CD4-positive, CD25-positive, alpha-beta regulatory T cell (primary cell): Measurements from ENCODE around the gene ZP3. TPM values are rescaled to one million over a fixed set of nuclear protein-coding genes. Genes with fewer than 3 reads are reported as not detected.
"Not testable (repeated sequence)": the region's sequence is repeated elsewhere in the genome, so short reads cannot be mapped to it uniquely, and the experiment has no call there.

Experiments used
- ATAC-seq, 2 donors: fragments of 150-1000 bp; cut with Tn5 transposase; one replicate each; pipeline ENCODE4 v1.10.0; 2021; ENCODE audit warnings: low read depth in 2 of 2, moderate number of reproducible peaks in 2 of 2, moderate library complexity in 1 of 2
- DNase-seq, 3 donors: peaks; one replicate each; pipeline versions ENCODE4 v3.0.0 to v3.0.0-alpha.2; 2012 to 2022; ENCODE audit warnings: mixed read lengths in 1 of 3
- H3K27ac ChIP-seq: one replicate; pipeline ENCODE4 v1.7.0; 2013; ENCODE audit warnings: mild to moderate bottlenecking, low read length; ENCODE audit not compliant: insufficient read depth, poor library complexity, severe bottlenecking
- H3K27me3 ChIP-seq: one replicate; pipeline ENCODE4 v1.7.0; 2013; ENCODE audit warnings: low read length; ENCODE audit not compliant: control insufficient read depth, insufficient read depth
- H3K36me3 ChIP-seq: one replicate; pipeline ENCODE4 v1.7.0; 2013; ENCODE audit warnings: mild to moderate bottlenecking, low read length, moderate library complexity; ENCODE audit not compliant: control insufficient read depth, insufficient read depth
- H3K4me1 ChIP-seq: 2 replicates; pipeline ENCODE4 v1.7.0; 2013; ENCODE audit warnings: mild to moderate bottlenecking, low read length; ENCODE audit not compliant: insufficient read depth, control insufficient read depth, poor library complexity, severe bottlenecking
- H3K4me3 ChIP-seq: one replicate; pipeline ENCODE4 v1.7.0; 2013; ENCODE audit warnings: low read depth, mild to moderate bottlenecking, low read length, moderate library complexity
- H3K9me3 ChIP-seq, 2 experiments: 1 replicate in 1 of 2; 2 replicates in 1 of 2; pipeline ENCODE4 v1.7.0; 2013; ENCODE audit warnings: low read length in 2 of 2, mild to moderate bottlenecking in 1 of 2, moderate library complexity in 1 of 2; ENCODE audit not compliant: control insufficient read depth in 2 of 2
- H3K27ac Mint-ChIP-seq, 3 donors: one replicate each; pipeline ENCODE4 v1.8.0; 2020 to 2022; ENCODE audit warnings: mild to moderate bottlenecking in 3 of 3, mixed read lengths in 3 of 3, moderate library complexity in 2 of 3
- H3K27me3 Mint-ChIP-seq: one replicate; pipeline ENCODE4 v1.8.0; 2022; ENCODE audit warnings: mild to moderate bottlenecking, mixed read lengths
- H3K36me3 Mint-ChIP-seq: one replicate; pipeline ENCODE4 v1.8.0; 2020; ENCODE audit warnings: mixed read lengths
- H3K4me1 Mint-ChIP-seq, 4 donors: one replicate each; pipeline ENCODE4 v1.8.0; 2020 to 2022; ENCODE audit warnings: mixed read lengths in 4 of 4, mild to moderate bottlenecking in 1 of 4
- H3K4me3 Mint-ChIP-seq, 4 donors: one replicate each; pipeline ENCODE4 v1.8.0; 2020 to 2022; ENCODE audit warnings: mild to moderate bottlenecking in 4 of 4, mixed read lengths in 4 of 4, moderate library complexity in 3 of 4
- H3K9me3 Mint-ChIP-seq, 7 donors: one replicate each; pipeline ENCODE4 v1.8.0; 2020 to 2022; ENCODE audit warnings: mixed read lengths in 7 of 7, mild to moderate bottlenecking in 3 of 7, moderate library complexity in 2 of 7
- polyA plus RNA-seq, 4 donors: library from polyadenylated mRNA; unstranded; fragments of 300-500 nt; fragmentation: Illumina TruSeq; gene quantifications; one replicate each; pipeline ENCODE4 v1.2.3, GENCODE V29; 2021
- total RNA-seq: library from RNA; stranded (reverse); gene quantifications from one replicate; pipeline ENCODE4 v1.2.3, GENCODE V29; 2022

ZP3 gene
- total and polyA plus RNA-seq, 5 donors from 2014 or later, result 1.6 to 4.4 (median 2.6) TPM

DNA sequence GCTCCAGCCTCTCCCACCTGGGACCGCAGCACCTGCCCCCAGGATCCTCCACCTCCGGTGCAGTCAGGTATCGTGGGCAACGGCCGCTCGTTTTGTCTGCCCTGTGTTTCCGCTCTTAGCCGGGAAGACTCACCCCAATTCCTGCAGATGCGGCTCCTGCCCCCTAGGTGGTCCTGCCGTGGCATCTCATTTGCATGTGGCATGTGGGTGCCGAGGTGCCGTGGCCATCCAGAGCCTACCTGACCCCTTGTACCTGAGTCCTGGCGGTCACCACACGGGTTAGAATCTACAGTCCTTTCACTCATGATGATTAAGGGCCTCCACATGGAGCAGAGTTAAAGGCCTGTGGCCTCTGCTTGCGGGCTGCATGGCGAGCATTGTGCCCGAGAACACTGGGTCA lies 58.3 kb downstream of the ZP3 start:
- H3K27me3 Mint-ChIP-seq, H3K36me3 ChIP-seq, H3K4me1 Mint-ChIP-seq, H3K4me1 ChIP-seq, H3K4me3 Mint-ChIP-seq, H3K27ac Mint-ChIP-seq, H3K27me3 ChIP-seq, H3K9me3 Mint-ChIP-seq, ATAC-seq, H3K4me3 ChIP-seq, H3K36me3 Mint-ChIP-seq, H3K9me3 ChIP-seq, H3K27ac ChIP-seq, DNase-seq: not testable (repeated sequence)

GRCh38 chr7:76484456-76484855 lies 59.7 kb downstream of the ZP3 start:
- DNase-seq, H3K9me3 Mint-ChIP-seq, H3K27me3 ChIP-seq: not testable (repeated sequence)

DNA sequence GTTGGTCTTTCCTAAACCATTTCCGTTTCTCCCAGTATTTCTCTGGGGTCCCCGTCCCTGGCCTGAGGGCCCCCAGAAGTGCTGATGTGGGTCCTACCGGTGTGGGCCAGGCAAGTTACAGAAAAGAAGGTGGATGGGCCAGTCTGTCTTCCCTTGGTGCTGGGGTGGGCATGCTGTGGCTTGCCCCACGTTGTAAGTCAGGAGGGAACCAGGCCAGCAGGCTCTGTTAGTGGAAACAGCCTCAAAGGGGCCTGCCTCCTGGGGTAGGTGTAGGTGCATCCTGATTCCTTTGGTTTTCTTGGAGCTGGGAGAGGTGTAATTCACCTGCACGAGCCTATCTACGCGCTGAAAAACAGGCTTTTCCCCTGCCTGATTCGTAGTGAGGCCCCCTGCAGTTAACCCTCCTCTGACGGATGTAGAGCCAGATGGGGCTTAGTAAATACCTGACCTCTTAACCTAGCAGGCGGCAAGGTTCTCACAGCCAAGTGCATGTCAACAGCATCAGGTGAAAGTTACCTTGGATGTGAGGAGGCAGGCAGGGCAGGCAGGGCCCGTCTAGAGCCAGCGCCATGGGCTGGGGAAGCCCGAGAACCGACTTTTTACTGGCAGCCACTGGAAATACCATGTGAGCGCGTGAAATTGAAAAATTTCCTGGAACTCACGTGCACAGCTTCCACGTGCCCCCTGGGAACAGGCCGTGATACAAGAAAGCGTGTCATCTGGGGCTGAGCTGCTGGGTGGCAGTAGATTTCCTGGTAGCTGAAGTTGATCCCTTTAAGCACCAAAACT lies 61.3 kb downstream of the ZP3 start:
- peak in 1 of 2 donors; percentile 17 for ATAC-seq
- H3K27ac Mint-ChIP-seq, result peak overlapping the region in 1 of 3 donors; percentile 88
- H3K27me3 ChIP-seq, DNase-seq, H3K9me3 Mint-ChIP-seq, H3K4me1 ChIP-seq, H3K36me3 Mint-ChIP-seq, H3K4me1 Mint-ChIP-seq, H3K4me3 ChIP-seq, H3K4me3 Mint-ChIP-seq, H3K27me3 Mint-ChIP-seq, H3K9me3 ChIP-seq, H3K36me3 ChIP-seq: not testable (repeated sequence)
- peak overlapping the region; percentile 23 for H3K27ac ChIP-seq

More at GRCh38 chr7:76484456-76484855, 59.7 kb downstream of the ZP3 start:
- H3K36me3 ChIP-seq, H3K4me3 Mint-ChIP-seq, ATAC-seq, H3K27ac ChIP-seq, H3K27ac Mint-ChIP-seq, H3K27me3 Mint-ChIP-seq, H3K4me1 ChIP-seq, H3K4me3 ChIP-seq, H3K9me3 ChIP-seq, H3K4me1 Mint-ChIP-seq, H3K36me3 Mint-ChIP-seq: not testable (repeated sequence)

- not testable (repeated sequence) for H3K27ac ChIP-seq, H3K36me3 ChIP-seq, H3K4me3 ChIP-seq, H3K27me3 ChIP-seq, H3K27me3 Mint-ChIP-seq, H3K4me1 ChIP-seq, H3K9me3 ChIP-seq, H3K4me1 Mint-ChIP-seq, H3K36me3 Mint-ChIP-seq, H3K9me3 Mint-ChIP-seq
- ATAC-seq (peak; percentile 91 to 95), DNase-seq (peak in 1 of 3 donors; percentile 32)
- H3K4me3 Mint-ChIP-seq, result peak overlapping the region in 2 of 4 donors; percentile 75 to 81
- H3K27ac Mint-ChIP-seq, result peak overlapping the region; percentile 88 to 95 (median 93)
Measured at GRCh38 chr7:76486618-76487017, 61.9 kb downstream of the ZP3 start.

DNA sequence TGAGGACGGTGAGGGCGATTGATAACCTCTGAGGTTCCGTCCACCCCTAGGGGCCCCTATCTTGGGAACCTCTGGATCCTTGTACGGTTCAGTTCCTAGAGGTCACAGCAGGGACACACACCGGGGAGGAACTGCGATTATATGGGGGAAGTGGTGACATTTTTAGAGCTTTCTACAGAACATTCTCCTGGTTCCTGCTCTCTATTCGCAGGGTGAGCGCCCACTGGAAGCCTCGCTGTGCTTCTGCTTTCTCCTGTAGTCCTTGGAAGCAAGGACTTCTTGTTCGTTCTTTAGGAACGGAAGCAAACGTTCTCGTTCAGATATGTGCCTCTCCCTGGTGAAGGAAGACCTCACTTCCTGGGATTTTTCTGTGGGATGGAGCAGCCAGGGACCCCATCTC lies 63.2 kb downstream of the ZP3 start:
- H3K4me1 ChIP-seq, H3K9me3 ChIP-seq, ATAC-seq, H3K27ac Mint-ChIP-seq, H3K27me3 ChIP-seq, H3K4me1 Mint-ChIP-seq, H3K36me3 ChIP-seq, H3K27ac ChIP-seq, H3K4me3 Mint-ChIP-seq, H3K27me3 Mint-ChIP-seq, DNase-seq, H3K9me3 Mint-ChIP-seq, H3K36me3 Mint-ChIP-seq, H3K4me3 ChIP-seq: not testable (repeated sequence)

Other genes with a start within 250 kb of the ZP3 start
- not detected for gene SRRM3, start 223.1 kb upstream of the ZP3 start, total RNA-seq
- not detected for gene SRRM3, start 223.1 kb upstream of the ZP3 start, polyA plus RNA-seq
- gene HSPB1, start 122.3 kb upstream of the ZP3 start, total RNA-seq, result 23.0 TPM
- 10 to 100 TPM; 48.8 to 81.2 (median 56.3) TPM for gene HSPB1, start 122.3 kb upstream of the ZP3 start, polyA plus RNA-seq
- gene YWHAG, start 66.0 kb upstream of the ZP3 start, total RNA-seq, result 36.6 TPM
- 1 to 10 TPM; 1.7 to 2.7 (median 2.0) TPM for gene YWHAG, start 66.0 kb upstream of the ZP3 start, polyA plus RNA-seq
- not detected for gene SSC4D, start 15.3 kb upstream of the ZP3 start, total RNA-seq
- under 1 TPM in 2 of 4 donors, not detected in 2; 0.25 to 0.65 TPM for gene SSC4D, start 15.3 kb upstream of the ZP3 start, polyA plus RNA-seq
- 36.0 TPM for gene DTX2, start 36.8 kb downstream of the ZP3 start, total RNA-seq
- 10 to 100 TPM; 10.7 to 16.9 (median 15.8) TPM for gene DTX2, start 36.8 kb downstream of the ZP3 start, polyA plus RNA-seq
- gene UPK3B, start 85.6 kb downstream of the ZP3 start, total RNA-seq, result 8.4 TPM
- gene UPK3B, start 85.6 kb downstream of the ZP3 start, polyA plus RNA-seq, result under 1 TPM in 1 of 4 donors, not detected in 3; 0.17 TPM
- 2.9 TPM for gene SPDYE16, start 118.3 kb downstream of the ZP3 start, total RNA-seq
- under 1 TPM in 2 of 4 donors, not detected in 2; 0.06 to 0.09 TPM for gene SPDYE16, start 118.3 kb downstream of the ZP3 start, polyA plus RNA-seq
- 22.3 TPM for gene POMZP3, start 202.3 kb downstream of the ZP3 start, total RNA-seq
- 1 to 10 TPM; 3.1 to 5.7 (median 4.1) TPM for gene POMZP3, start 202.3 kb downstream of the ZP3 start, polyA plus RNA-seq